HepG2 (cell line): ENCODE data around the gene ZDHHC14. TPM values are rescaled to one million over a fixed set of nuclear protein-coding genes. Genes with fewer than 3 reads are reported as not detected.

ENCODE experiments used
- AHR ChIP-seq: IDR thresholded peaks from 2 replicates; pipeline ENCODE4 v1.6.1; 2018; ENCODE audit warnings: missing genetic modification reagents, missing compliant biosample characterization
- ATF2 ChIP-seq: sonication (generic); formaldehyde crosslinking; IDR thresholded peaks from 2 replicates; pipeline ENCODE4 v1.4.0; 2020; ENCODE audit warnings: missing genetic modification reagents
- ETS1 ChIP-seq: sonication (generic); formaldehyde crosslinking; IDR thresholded peaks from 2 replicates; pipeline ENCODE4 v1.4.0; 2020; ENCODE audit warnings: missing genetic modification reagents
- FLYWCH1 ChIP-seq: sonication (generic); formaldehyde crosslinking; IDR thresholded peaks from 2 replicates; pipeline ENCODE4 v1.8.1; 2023; ENCODE audit warnings: mild to moderate bottlenecking, missing genetic modification reagents
- HNRNPH1 ChIP-seq: fragments of 200-400 bp; formaldehyde crosslinking; optimal IDR thresholded peaks from 2 replicates; pipeline ENCODE3; 2017; ENCODE audit warnings: mild to moderate bottlenecking, low read depth, low read length
- ISL2 ChIP-seq: sonication (generic); formaldehyde crosslinking; IDR thresholded peaks from 2 replicates; pipeline ENCODE4 v1.5.0; 2020; ENCODE audit warnings: missing genetic modification reagents
- MED13 ChIP-seq: sonication (generic); formaldehyde crosslinking; IDR thresholded peaks from 2 replicates; pipeline ENCODE4 v1.5.0; 2020; ENCODE audit warnings: missing genetic modification reagents
- MXD3 ChIP-seq: IDR thresholded peaks from 2 replicates; pipeline ENCODE4 v1.6.1; 2016; ENCODE audit warnings: mild to moderate bottlenecking, missing biosample characterization, missing genetic modification reagents
- NFRKB ChIP-seq: fragments of 450-650 bp; IDR thresholded peaks from 2 replicates; pipeline ENCODE4 v1.6.1; 2017
- NFYC ChIP-seq: IDR thresholded peaks from 2 replicates; pipeline ENCODE4 v1.6.1; 2016; ENCODE audit warnings: missing genetic modification reagents, missing compliant biosample characterization
- POLR2G ChIP-seq: fragments of 200-400 bp; formaldehyde crosslinking; IDR thresholded peaks from 2 replicates; pipeline ENCODE4 v1.6.1; 2018; ENCODE audit warnings: mild to moderate bottlenecking, low read depth, low read length, moderate library complexity
- SP4 ChIP-seq: sonication (generic); formaldehyde crosslinking; IDR thresholded peaks from 2 replicates; pipeline ENCODE4 v1.8.1; 2023; ENCODE audit warnings: mild to moderate bottlenecking, missing genetic modification reagents
- STAG1 ChIP-seq: sonication (generic); formaldehyde crosslinking; IDR thresholded peaks from 2 replicates; pipeline ENCODE4 v1.4.0; 2020; ENCODE audit warnings: missing genetic modification reagents
- ZMAT5 ChIP-seq: sonication (generic); formaldehyde crosslinking; IDR thresholded peaks from 2 replicates; pipeline ENCODE4 v1.5.0; 2020; ENCODE audit warnings: mild to moderate bottlenecking, low read depth, missing genetic modification reagents, borderline replicate concordance
- ZNF142 ChIP-seq: sonication (generic); formaldehyde crosslinking; IDR thresholded peaks from 2 replicates; pipeline ENCODE4 v1.4.0; 2020; ENCODE audit warnings: missing genetic modification reagents
- ZNF350 ChIP-seq: sonication (generic); formaldehyde crosslinking; IDR thresholded peaks from 2 replicates; pipeline ENCODE4 v1.4.0; 2020; ENCODE audit warnings: mild to moderate bottlenecking, low read depth, missing genetic modification reagents, borderline replicate concordance
- ZNF598 ChIP-seq: sonication (generic); formaldehyde crosslinking; IDR thresholded peaks from 2 replicates; pipeline ENCODE4 v1.5.1; 2020; ENCODE audit warnings: mild to moderate bottlenecking, missing genetic modification reagents, borderline replicate concordance
- ZNF777 ChIP-seq: sonication (generic); formaldehyde crosslinking; IDR thresholded peaks from 2 replicates; pipeline ENCODE4 v1.4.0; 2020; ENCODE audit warnings: missing genetic modification reagents
- polyA plus RNA-seq, 8 experiments: library from polyadenylated mRNA; depleted of rRNA in 3 of 8; stranded (reverse) in 7 of 8; unstranded in 1 of 8; fragments of >200 nt; fragmentation: Illumina TruSeq in 4 of 8; extraction: Trizol in 4 of 8; gene quantifications; 2 replicates each; pipeline versions ENCODE4 v1.2.1 to v1.2.3, GENCODE V29; 2011 to 2016; ENCODE audit warnings: low read depth in 4 of 8, missing spikeins in 1 of 8, mixed read lengths in 1 of 8; ENCODE audit not compliant: insufficient read depth in 1 of 8
- total RNA-seq, 5 experiments: library from RNA; depleted of rRNA; stranded (reverse); fragments of >200 nt; fragmentation: Illumina TruSeq; extraction: Trizol; gene quantifications; 2 replicates each; pipeline ENCODE4 v1.2.3, GENCODE V29; 2016; ENCODE audit warnings: low read depth in 1 of 5

Gene ZDHHC14
- total and polyA plus RNA-seq, 2 of the 13 experiments (the other 11 are each of a cell fraction or from before 2014, with no cell fraction given), result 3.7 to 9.5 TPM

- TF ChIP-seq MXD3 (CRISPR knock-in tag) (no peak), ZNF598 (CRISPR knock-in tag) (no peak), MED13 (CRISPR knock-in tag) (no peak), ZNF142 (CRISPR knock-in tag) (no peak), ETS1 (CRISPR knock-in tag) (no peak), AHR (no peak), ATF2 (CRISPR knock-in tag) (peak; percentile 32; the same call in 1 of the 2 replicates), ZNF777 (peak; percentile 34; the same call in 1 of the 2 replicates), STAG1 (CRISPR knock-in tag) (peak; percentile 91), FLYWCH1 (CRISPR knock-in tag) (no peak), NFYC (CRISPR knock-in tag) (no peak), ISL2 (no peak), POLR2G (no peak), ZMAT5 (CRISPR knock-in tag) (no peak), ZNF350 (CRISPR knock-in tag) (no peak), NFRKB (no peak), SP4 (CRISPR knock-in tag) (no peak), HNRNPH1 (no peak)
Observed at GRCh38 chr6:157667211-157668008, 286.4 kb downstream of the ZDHHC14 start (continued).
